ENCODE data around the gene ARL15.

The ARL15 gene

DNA sequence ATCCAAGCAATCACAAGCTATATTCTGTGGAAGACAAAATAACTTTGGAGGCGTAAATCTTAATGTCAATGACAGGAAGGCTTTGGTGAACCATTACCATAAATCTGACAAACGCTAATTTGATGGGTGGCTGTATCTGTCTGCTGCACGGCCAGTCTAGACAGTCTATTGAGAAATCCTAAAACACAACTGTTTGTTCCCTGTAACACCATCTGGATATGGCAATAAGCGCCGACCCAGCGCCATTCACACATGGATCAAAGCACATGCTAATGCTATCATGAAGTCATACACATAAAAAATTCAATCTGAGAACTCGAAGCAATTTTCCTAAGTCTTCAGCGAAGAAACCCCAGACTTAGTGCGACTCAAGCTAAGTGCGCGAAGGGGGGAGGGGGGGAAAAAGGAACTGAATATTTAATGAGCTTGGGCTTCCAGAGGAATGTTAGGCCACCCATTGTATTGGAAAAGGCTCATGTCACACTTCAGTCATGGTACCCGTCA lies 95.1 kb downstream of the ARL15 start:
- no peak for DNase-seq (ENCODE audit: low spot score in 2 of 2)
- H3K27me3 ChIP-seq (ENCODE audit: low read depth) = no peaks in the 10 kb centered on the region
- in situ Hi-C loops (cut with MboI; ENCODE audit: low sequenced_read_pairs) = loop anchor here (25.0 kb wide), 1 partner anchor 778 kb away; no protein-coding TSS in a partner anchor

GRCh38 chr5:54214722-54215121 lies 95.7 kb downstream of the ARL15 start:
- Histone ChIP-seq H3K9me3 (no peaks in the 10 kb centered on the region), H3K27me3 (ENCODE audit: low read depth) (no peaks in the 10 kb centered on the region), H3K4me3 (no peak overlapping the region), H3K4me1 (peaks cover 2% of the 10 kb centered on the region; the same call in 1 of the 2 replicates), H3K36me3 (replicated peaks) (no peaks in the 10 kb centered on the region)
- DNase-seq (ENCODE audit: low spot score in 2 of 2) = no peak
- in situ Hi-C loops (cut with MboI; ENCODE audit: low sequenced_read_pairs) = loop anchor here (25.0 kb wide), 1 partner anchor 777 kb away; no protein-coding TSS in a partner anchor

More for the DNA sequence above, 95.1 kb downstream of the ARL15 start:
- Histone ChIP-seq H3K9me3 (no peaks in the 10 kb centered on the region), H3K4me3 (no peak overlapping the region), H3K36me3 (replicated peaks) (no peaks in the 10 kb centered on the region), H3K4me1 (peaks cover 2% of the 10 kb centered on the region; the same call in 1 of the 2 replicates)

GRCh38 chr5:54212331-54212730 lies 98.0 kb downstream of the ARL15 start:
- Histone ChIP-seq H3K9me3 (no peaks in the 10 kb centered on the region), H3K27me3 (ENCODE audit: low read depth) (no peaks in the 10 kb centered on the region), H3K4me3 (no peak overlapping the region), H3K36me3 (replicated peaks) (no peaks in the 10 kb centered on the region), H3K4me1 (peaks cover 2% of the 10 kb centered on the region; the same call in 1 of the 2 replicates)
- DNase-seq (ENCODE audit: low spot score in 2 of 2) = peak; percentile 20 to 23
- in situ Hi-C loops (cut with MboI; ENCODE audit: low sequenced_read_pairs) = loop anchor here (25.0 kb wide), 1 partner anchor 775 kb away; no protein-coding TSS in a partner anchor

- DNase-seq (ENCODE audit: low spot score in 2 of 2) = no peak
- no peaks in the 10 kb centered on the region for H3K27me3 ChIP-seq (ENCODE audit: low read depth)
- H3K4me1 ChIP-seq = peaks cover 2% of the 10 kb centered on the region; the same call in 1 of the 2 replicates
- in situ Hi-C loops (cut with MboI; ENCODE audit: low sequenced_read_pairs) = loop anchor here (25.0 kb wide), 1 partner anchor 775 kb away; no protein-coding TSS in a partner anchor
- H3K4me3 ChIP-seq = no peak overlapping the region
- H3K36me3 ChIP-seq (replicated peaks) = no peaks in the 10 kb centered on the region
- H3K9me3 ChIP-seq = no peaks in the 10 kb centered on the region
These were observed 98.5 kb downstream of the ARL15 start for GRCh38 chr5:54211912-54212311.

DNA sequence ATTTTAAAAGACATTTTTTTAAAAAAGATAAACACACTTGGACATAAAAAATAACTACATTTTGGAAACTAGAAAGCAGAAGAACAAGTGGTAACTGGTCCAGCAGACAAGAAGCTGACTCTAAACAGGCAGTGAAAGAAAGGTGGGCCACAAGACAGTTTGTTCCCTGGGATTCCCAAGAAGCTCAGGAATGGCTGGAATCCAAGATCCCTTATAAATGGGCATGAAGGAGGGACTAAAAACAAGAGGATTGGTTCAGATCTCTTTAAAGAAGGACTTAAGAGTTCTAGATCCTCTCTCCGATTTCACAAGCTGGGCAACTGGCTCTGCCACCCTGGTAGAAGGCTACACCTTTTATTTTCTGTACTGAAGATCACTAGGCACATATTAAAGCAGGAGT lies 102.8 kb downstream of the ARL15 start:
- Histone ChIP-seq H3K27me3 (ENCODE audit: low read depth) (no peaks in the 10 kb centered on the region), H3K9me3 (no peaks in the 10 kb centered on the region), H3K4me3 (no peak overlapping the region), H3K36me3 (replicated peaks) (no peaks in the 10 kb centered on the region), H3K4me1 (no peaks in the 10 kb centered on the region)
- in situ Hi-C loops (cut with MboI; ENCODE audit: low sequenced_read_pairs) = loop anchor here (25.0 kb wide), 1 partner anchor 770 kb away; no protein-coding TSS in a partner anchor
- DNase-seq (ENCODE audit: low spot score in 2 of 2) = no peak

DNA sequence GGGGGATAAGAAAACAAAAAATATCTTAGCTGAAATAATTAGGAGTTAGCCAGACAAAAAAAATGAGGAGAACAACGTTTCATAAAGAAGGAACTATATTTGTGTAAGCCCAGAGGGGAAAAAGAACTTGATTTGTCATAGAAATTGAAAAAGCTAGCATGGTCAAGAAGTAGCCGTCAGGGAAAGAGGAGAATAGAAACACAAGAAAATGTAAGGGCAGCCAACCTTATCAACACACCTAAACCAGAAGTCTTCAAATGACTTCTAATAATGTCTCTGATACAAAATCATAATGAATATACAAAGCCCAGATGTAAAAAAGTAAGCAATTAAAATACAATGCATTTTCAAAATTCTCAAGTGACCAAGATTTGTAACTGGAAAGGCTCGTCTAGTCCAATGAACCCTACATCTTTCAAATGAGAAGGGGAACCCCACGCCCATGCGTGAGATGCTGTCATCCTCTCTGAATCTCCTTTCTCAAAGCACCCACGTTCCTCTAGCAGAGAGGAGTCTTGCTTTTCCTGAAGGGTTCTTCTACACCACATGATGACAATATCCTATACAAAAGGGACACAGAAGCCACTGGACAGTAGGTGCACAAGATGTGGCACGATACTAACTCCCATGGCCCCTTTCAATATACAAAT lies 103.7 kb downstream of the ARL15 start:
- in situ Hi-C loops (cut with MboI; ENCODE audit: low sequenced_read_pairs) = loop anchor here (25.0 kb wide), 1 partner anchor 769 kb away; no protein-coding TSS in a partner anchor
- no peak overlapping the region for H3K4me3 ChIP-seq
- H3K36me3 ChIP-seq (replicated peaks) = no peaks in the 10 kb centered on the region
- DNase-seq (ENCODE audit: low spot score in 2 of 2) = no peak
- no peaks in the 10 kb centered on the region for H3K9me3 ChIP-seq
- no peaks in the 10 kb centered on the region for H3K4me1 ChIP-seq
- H3K27me3 ChIP-seq (ENCODE audit: low read depth) = no peaks in the 10 kb centered on the region

DNA sequence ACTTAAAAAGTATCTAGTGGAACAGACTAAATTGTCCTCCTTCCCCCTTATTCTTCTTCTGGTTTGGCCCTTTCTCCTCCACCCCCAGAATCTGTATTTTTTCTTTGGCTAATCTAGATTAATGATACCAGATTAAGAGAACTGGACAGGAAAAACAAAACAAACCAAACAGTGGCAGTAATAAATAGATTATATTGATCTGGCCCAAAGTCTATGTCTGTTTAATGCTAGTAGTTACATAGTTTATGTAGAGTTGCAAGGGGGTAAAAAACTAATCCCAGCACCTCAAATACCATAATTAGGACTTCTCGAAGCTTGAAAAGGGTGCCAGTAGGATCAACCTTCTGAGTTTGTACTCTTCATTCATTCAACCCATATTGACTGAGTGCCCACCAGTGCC lies 104.5 kb downstream of the ARL15 start:
- no peaks in the 10 kb centered on the region for H3K27me3 ChIP-seq (ENCODE audit: low read depth)
- no peaks in the 10 kb centered on the region for H3K36me3 ChIP-seq (replicated peaks)
- no peaks in the 10 kb centered on the region for H3K4me1 ChIP-seq
- no peak for DNase-seq (ENCODE audit: low spot score in 2 of 2)
- H3K4me3 ChIP-seq = no peak overlapping the region
- no peaks in the 10 kb centered on the region for H3K9me3 ChIP-seq
- in situ Hi-C loops (cut with MboI; ENCODE audit: low sequenced_read_pairs) = loop anchor here (25.0 kb wide), 1 partner anchor 769 kb away; no protein-coding TSS in a partner anchor

DNA sequence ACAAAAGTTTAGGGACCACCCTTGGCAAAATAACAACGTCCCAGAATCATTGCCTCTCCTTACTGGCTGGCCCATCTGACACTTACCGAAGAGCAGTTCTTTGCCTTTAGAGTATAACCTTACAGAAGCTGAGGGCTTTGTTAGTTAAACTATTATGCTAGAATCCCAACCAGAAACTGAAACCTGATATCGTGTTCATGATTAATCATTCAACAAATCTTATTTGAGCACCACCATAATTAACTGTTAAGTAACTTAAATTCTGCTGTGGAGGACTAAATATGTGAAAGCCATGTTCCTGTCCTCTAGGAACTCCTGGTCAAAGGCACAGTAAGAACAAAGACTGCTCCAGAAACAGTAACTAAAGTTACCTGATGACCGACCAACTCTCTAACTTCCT lies 104.9 kb downstream of the ARL15 start:
- no peaks in the 10 kb centered on the region for H3K27me3 ChIP-seq (ENCODE audit: low read depth)
- no peaks in the 10 kb centered on the region for H3K9me3 ChIP-seq
- H3K36me3 ChIP-seq (replicated peaks) = no peaks in the 10 kb centered on the region
- H3K4me1 ChIP-seq = no peaks in the 10 kb centered on the region
- H3K4me3 ChIP-seq = no peak overlapping the region
- no peak for DNase-seq (ENCODE audit: low spot score in 2 of 2)
- in situ Hi-C loops (cut with MboI; ENCODE audit: low sequenced_read_pairs) = loop anchor here (25.0 kb wide), 1 partner anchor 768 kb away; no protein-coding TSS in a partner anchor

GRCh38 chr5:54197018-54197417 lies 113.4 kb downstream of the ARL15 start:
- 0 out of 2 replicates have a peak, but pooled peaks cover 2% of the 10 kb centered on the region for H3K9me3 ChIP-seq
- in situ Hi-C loops (cut with MboI; ENCODE audit: low sequenced_read_pairs) = no loop called here
- H3K27me3 ChIP-seq (ENCODE audit: low read depth) = no peaks in the 10 kb centered on the region
- H3K4me3 ChIP-seq = no peak overlapping the region
- no peaks in the 10 kb centered on the region for H3K36me3 ChIP-seq (replicated peaks)
- no peaks in the 10 kb centered on the region for H3K4me1 ChIP-seq
- DNase-seq (ENCODE audit: low spot score in 2 of 2) = no peak

- no peak for DNase-seq (ENCODE audit: low spot score in 2 of 2)
- Histone ChIP-seq H3K36me3 (replicated peaks) (no peaks in the 10 kb centered on the region), H3K27me3 (ENCODE audit: low read depth) (no peaks in the 10 kb centered on the region), H3K4me3 (no peak overlapping the region), H3K9me3 (0 out of 2 replicates have a peak, but pooled peaks cover 2% of the 10 kb centered on the region), H3K4me1 (no peaks in the 10 kb centered on the region)
- in situ Hi-C loops (cut with MboI; ENCODE audit: low sequenced_read_pairs) = no loop called here
These were observed 114.7 kb downstream of the ARL15 start for GRCh38 chr5:54195701-54196100.

DNA sequence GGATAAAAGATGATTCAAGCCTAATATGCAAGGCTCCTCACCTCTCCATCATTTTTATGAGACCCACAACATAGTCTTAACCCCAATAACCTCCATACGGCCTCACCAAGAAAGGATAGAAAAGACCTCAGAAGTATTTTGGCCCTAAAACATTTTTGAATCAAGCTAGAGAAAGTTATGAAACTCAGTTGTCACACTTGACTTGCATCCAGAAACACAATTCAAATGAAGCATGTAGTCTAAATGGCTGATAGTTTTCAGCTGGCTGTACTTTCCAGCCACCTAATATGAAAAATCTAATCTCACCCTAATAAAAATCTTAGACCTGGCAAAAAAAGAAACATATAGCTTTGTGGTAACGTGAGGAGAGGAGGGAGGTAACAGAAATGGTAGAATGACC lies 116.1 kb downstream of the ARL15 start:
- Histone ChIP-seq H3K27me3 (ENCODE audit: low read depth) (no peaks in the 10 kb centered on the region), H3K36me3 (replicated peaks) (no peaks in the 10 kb centered on the region)
- in situ Hi-C loops (cut with MboI; ENCODE audit: low sequenced_read_pairs) = no loop called here

GRCh38 chr5:54187694-54188093 lies 122.7 kb downstream of the ARL15 start:
- Histone ChIP-seq H3K27me3 (ENCODE audit: low read depth) (no peaks in the 10 kb centered on the region), H3K36me3 (replicated peaks) (no peaks in the 10 kb centered on the region), H3K4me3 (no peak overlapping the region), H3K4me1 (peaks cover 5% of the 10 kb centered on the region; the same call in 1 of the 2 replicates), H3K9me3 (no peaks in the 10 kb centered on the region)
- no peak for DNase-seq (ENCODE audit: low spot score in 2 of 2)
- in situ Hi-C loops (cut with MboI; ENCODE audit: low sequenced_read_pairs) = no loop called here

More for the DNA sequence above, 116.1 kb downstream of the ARL15 start:
- H3K4me1 ChIP-seq = no peaks in the 10 kb centered on the region
- no peak overlapping the region for H3K4me3 ChIP-seq
- no peak for DNase-seq (ENCODE audit: low spot score in 2 of 2)
- 0 out of 2 replicates have a peak, but pooled peaks cover 2% of the 10 kb centered on the region for H3K9me3 ChIP-seq

- H3K4me1 ChIP-seq = peaks cover 5% of the 10 kb centered on the region; the same call in 1 of the 2 replicates
- H3K27me3 ChIP-seq (ENCODE audit: low read depth) = no peaks in the 10 kb centered on the region
- no peaks in the 10 kb centered on the region for H3K36me3 ChIP-seq (replicated peaks)
- H3K4me3 ChIP-seq = no peak overlapping the region
- in situ Hi-C loops (cut with MboI; ENCODE audit: low sequenced_read_pairs) = no loop called here
- no peaks in the 10 kb centered on the region for H3K9me3 ChIP-seq
- DNase-seq (ENCODE audit: low spot score in 2 of 2) = no peak
These were observed 123.4 kb downstream of the ARL15 start for GRCh38 chr5:54186912-54187445.

GRCh38 chr5:54186108-54186507 lies 124.3 kb downstream of the ARL15 start:
- no peaks in the 10 kb centered on the region for H3K9me3 ChIP-seq
- no peak for DNase-seq (ENCODE audit: low spot score in 2 of 2)

More at GRCh38 chr5:54186108-54186507, 124.3 kb downstream of the ARL15 start:
- H3K4me3 ChIP-seq = no peak overlapping the region
- no peaks in the 10 kb centered on the region for H3K27me3 ChIP-seq (ENCODE audit: low read depth)
- peaks cover 5% of the 10 kb centered on the region; the same call in 1 of the 2 replicates for H3K4me1 ChIP-seq
- in situ Hi-C loops (cut with MboI; ENCODE audit: low sequenced_read_pairs) = no loop called here
- no peaks in the 10 kb centered on the region for H3K36me3 ChIP-seq (replicated peaks)

All from HAP-1 (cell line).